RWPE1 (cell line): ENCODE data around the gene CWC27.

Experiments used
- CTCF ChIA-PET: fragments of 350-600 bp; sonication (Branson Sonifier 250); formaldehyde crosslinking; extraction: SDS; loops from one replicate; lab custom pipeline; 2021; lab: Yijun Ruan, JAX
- POLR2A ChIA-PET: fragments of 400-600 bp; formaldehyde crosslinking; extraction: SDS; loops from one replicate; lab custom pipeline; 2020; ENCODE audit warnings: antibody characterized with exemption; ENCODE audit not compliant: low non-redundant PET; lab: Yijun Ruan, JAX
- DNase-seq: peaks from one replicate; pipeline ENCODE4 v3.0.0; 2012; ENCODE audit warnings: low spot score
- H3K27ac ChIP-seq: fragments of 450-650 bp; 2 replicates; pipeline ENCODE4 v1.5.1; 2017
- CTCF ChIP-seq: fragments of 450-650 bp; conservative IDR thresholded peaks from 2 replicates; pipeline ENCODE4 v1.5.1; 2017; ENCODE audit warnings: low read depth, mild to moderate bottlenecking

CWC27 gene

DNA sequence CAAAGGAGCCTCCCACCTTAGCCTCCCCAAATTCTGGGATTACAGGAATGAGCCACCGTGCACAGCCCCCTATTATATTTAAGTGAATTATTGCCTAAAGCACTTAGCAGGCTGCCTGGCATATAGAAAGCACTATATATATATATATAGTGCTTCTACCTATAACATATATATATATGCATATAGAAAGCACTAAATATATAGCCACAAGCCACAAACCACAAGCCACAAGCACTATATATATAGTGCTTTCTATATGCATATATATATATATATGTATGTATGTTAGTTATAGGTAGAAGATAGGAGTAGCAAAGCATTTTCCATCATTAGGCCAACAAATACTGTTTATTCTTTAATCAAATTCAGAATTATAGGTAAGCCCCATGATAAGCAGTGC, 185.8 kb downstream of the CWC27 start:
- POLR2A ChIA-PET: no interaction called here
- H3K27ac ChIP-seq: no peak overlapping the region
- CTCF ChIA-PET: no interaction called here
- no peak for TF ChIP-seq CTCF
- DNase-seq: no peak

GRCh38 chr5:64958757-64959391, 190.1 kb downstream of the CWC27 start:
- H3K27ac ChIP-seq: no peak overlapping the region
- ChIA-PET CTCF (interaction anchor here (0.7 to 1.7 kb wide), 5 partner anchors 13 to 524 kb away, joined by 3 to 8 read pairs (median 3); no protein-coding TSS in a partner anchor), POLR2A (no interaction called here)
- peak; percentile 74 for TF ChIP-seq CTCF
- DNase-seq: peak; percentile 14

DNA sequence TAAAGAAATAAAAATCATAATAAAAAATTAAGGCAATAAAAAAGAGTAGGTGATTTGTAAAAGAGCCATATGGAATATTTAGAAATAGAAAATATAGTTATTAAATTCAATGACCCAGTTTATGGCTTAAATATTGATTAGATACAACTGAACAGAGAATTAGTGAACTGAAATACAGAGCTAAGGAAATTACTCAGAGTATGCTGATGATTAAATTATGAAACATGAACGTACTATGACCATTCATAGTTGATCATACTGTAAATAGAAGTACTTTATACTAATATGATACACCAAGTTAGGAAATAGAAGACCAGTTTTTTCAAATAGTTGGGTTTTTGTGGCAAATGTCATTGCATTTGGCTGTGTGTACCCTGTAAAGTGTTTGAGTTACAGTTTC, 194.5 kb downstream of the CWC27 start:
- ChIA-PET POLR2A (no interaction called here), CTCF (interaction anchor here (0.5 kb wide), 1 partner anchor 1343 kb away, joined by 5 read pairs; no protein-coding TSS in a partner anchor)
- no peak for DNase-seq
- no peak for TF ChIP-seq CTCF
- H3K27ac ChIP-seq: no peak overlapping the region

- no peak overlapping the region for H3K27ac ChIP-seq
- no peak for TF ChIP-seq CTCF
- ChIA-PET CTCF (interaction anchor here (0.6 kb wide), 1 partner anchor 69 kb away, joined by 3 read pairs; no protein-coding TSS in a partner anchor), POLR2A (no interaction called here)
- no peak for DNase-seq
Observed at GRCh38 chr5:64968591-64969110, 199.9 kb downstream of the CWC27 start.

- no peak for TF ChIP-seq CTCF
- POLR2A ChIA-PET: no interaction called here
Observed at GRCh38 chr5:64969578-64969977, 200.8 kb downstream of the CWC27 start.

DNA sequence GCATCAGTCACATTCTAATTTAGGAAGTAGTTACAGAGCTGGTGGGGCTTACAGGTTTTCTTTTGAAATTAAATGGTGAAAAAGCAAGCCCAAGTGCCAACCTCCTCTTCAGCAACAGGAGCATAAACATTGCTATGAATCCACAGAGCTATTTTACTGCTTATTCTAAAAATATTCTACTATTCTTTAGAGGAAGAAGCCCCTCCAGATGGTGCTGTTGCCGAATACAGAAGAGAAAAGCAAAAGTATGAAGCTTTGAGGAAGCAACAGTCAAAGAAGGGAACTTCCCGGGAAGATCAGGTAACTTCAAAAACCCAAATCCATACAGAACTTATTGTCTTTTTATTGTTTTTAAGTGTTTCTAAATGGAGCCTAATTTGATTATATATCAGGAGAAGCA, 202.8 kb downstream of the CWC27 start:
- ChIA-PET POLR2A (no interaction called here), CTCF (interaction anchor here (0.8 kb wide), 2 partner anchors 10 to 12 kb away, joined by 3 to 4 read pairs; no protein-coding TSS in a partner anchor)
- no peak for DNase-seq
- H3K27ac ChIP-seq: no peak overlapping the region
- TF ChIP-seq CTCF: no peak

More at GRCh38 chr5:64969578-64969977, 200.8 kb downstream of the CWC27 start:
- no peak overlapping the region for H3K27ac ChIP-seq
- CTCF ChIA-PET: no interaction called here
- DNase-seq: no peak
